Left lung (tissue), 10 donors: ENCODE measurements around the gene PDIA2. TPM values are rescaled to one million over a fixed set of nuclear protein-coding genes. Genes with fewer than 3 reads are reported as not detected.

Source experiments
- ATAC-seq: fragments of 200-7000 bp; cut with Tn5 transposase; one replicate; pipeline ENCODE4 v1.9.1; 2020; ENCODE audit warnings: moderate library complexity
- DNase-seq, 4 donors: peaks; one replicate each; pipeline ENCODE4 v3.0.0-alpha.2; 2013 to 2020
- H3K27ac ChIP-seq, 2 donors: fragments of 200-600 bp; sonication (generic) in 1 of 2; one replicate each; pipeline versions ENCODE4 v1.5.0 to v1.8.0; 2020 to 2021
- H3K27me3 ChIP-seq, 2 donors: fragments of 200-600 bp; sonication (generic) in 1 of 2; one replicate each; pipeline versions ENCODE4 v1.5.0 to v1.8.0; 2020 to 2021
- H3K36me3 ChIP-seq, 2 donors: fragments of 200-600 bp; sonication (generic) in 1 of 2; one replicate each; pipeline versions ENCODE4 v1.5.0 to v1.8.0; 2020 to 2021
- H3K4me1 ChIP-seq, 2 donors: fragments of 200-600 bp; one replicate each; pipeline ENCODE4 v1.8.0; 2021
- H3K4me3 ChIP-seq, 2 donors: fragments of 200-600 bp; sonication (generic) in 1 of 2; one replicate each; pipeline versions ENCODE4 v1.5.0 to v1.8.0; 2020 to 2021; ENCODE audit warnings: mild to moderate bottlenecking in 1 of 2
- H3K9me3 ChIP-seq, 2 donors: fragments of 200-600 bp; sonication (generic) in 1 of 2; one replicate each; pipeline versions ENCODE4 v1.5.0 to v1.8.0; 2020 to 2021
- CTCF ChIP-seq, 2 donors: fragments of 200-600 bp; sonication (generic) in 1 of 2; IDR thresholded peaks; one replicate each; pipeline versions ENCODE4 v1.5.0 to v1.8.0; 2021; ENCODE audit warnings: antibody characterized with exemption in 2 of 2
- intact Hi-C, 2 donors: fragments of 100-400 bp; cut with DNase I; formaldehyde crosslinking; loops; one replicate each; pipeline versions ENCODE4 v1.11.2 to v1.14.2; 2022
- polyA plus RNA-seq, 6 donors: library from polyadenylated mRNA; unstranded; fragments of 120-200 nt; gene quantifications; one replicate each; pipeline ENCODE4 v1.2.1, GENCODE V29; 2013; ENCODE audit not compliant: insufficient read length in 6 of 6
- total RNA-seq, 2 donors: library from RNA; stranded (reverse); fragmentation: NEBNext Ultra II Directional; extraction: Animal tissue kit (Norgen Biotek cat#: 25700); gene quantifications; one replicate each; pipeline ENCODE4 v1.2.1, GENCODE V29; 2021
- donor health status: DM: no; HTN: yes; CAD: no.
- donor health status: DM: no; HTN: no; CAD: no.

The PDIA2 gene
- total and polyA plus RNA-seq, 8 donors, result 0.29 to 1.2 (median 0.57) TPM

GRCh38 chr16:275786-276232, 7.2 kb upstream of the PDIA2 start, which contains the start of gene RGS11:
RGS11 (minus strand) TSS chr16:275944; CDS start chr16:275911, 33 bp downstream.
- Histone ChIP-seq H3K9me3 (no peaks in the 10 kb centered on the region), H3K27me3 (peaks cover 19 to 97% of the 10 kb centered on the region in 2 donors), H3K4me1 (peaks cover 8 to 16% of the 10 kb centered on the region in 2 donors), H3K4me3 (peak within 1 kb of the TSS; percentile 22 to 29), H3K36me3 (no peaks in the 10 kb centered on the region), H3K27ac (no peak within 1 kb of the TSS)
- ATAC-seq, result no peak
- intact Hi-C loops, result no loop called here
- no peak for TF ChIP-seq CTCF (IDR thresholded peaks at IDR 0.05)
- DNase-seq, result no peak

GRCh38 chr16:276426-277077, 6.4 kb upstream of the PDIA2 start:
- no peak for TF ChIP-seq CTCF (IDR thresholded peaks at IDR 0.05)
- H3K27ac ChIP-seq, result no peak overlapping the region
- no peak for DNase-seq
- H3K36me3 ChIP-seq, result no peaks in the 10 kb centered on the region
- peaks cover 26 to 97% of the 10 kb centered on the region in 2 donors for H3K27me3 ChIP-seq
- H3K9me3 ChIP-seq, result no peaks in the 10 kb centered on the region
- H3K4me1 ChIP-seq, result peaks cover 12 to 19% of the 10 kb centered on the region in 2 donors
- H3K4me3 ChIP-seq, result no peak overlapping the region
- no peak for ATAC-seq
- intact Hi-C loops, result no loop called here

- Histone ChIP-seq H3K36me3 (no peaks in the 10 kb centered on the region), H3K4me1 (peaks cover 12 to 19% of the 10 kb centered on the region in 2 donors), H3K27me3 (peaks cover 29 to 95% of the 10 kb centered on the region in 2 donors), H3K4me3 (no peak overlapping the region), H3K9me3 (no peaks in the 10 kb centered on the region), H3K27ac (no peak overlapping the region)
- TF ChIP-seq CTCF (IDR thresholded peaks at IDR 0.05), result no peak
- intact Hi-C loops, result no loop called here
- peak in 2 of 4 donors; percentile 12 to 53 for DNase-seq
- peak; percentile 58 for ATAC-seq
Observed at GRCh38 chr16:278863-279366, 4.0 kb upstream of the PDIA2 start.

- H3K27me3 ChIP-seq, result peaks cover 26 to 88% of the 10 kb centered on the region in 2 donors
Observed at GRCh38 chr16:279531-279930, 3.4 kb upstream of the PDIA2 start.

More at GRCh38 chr16:279531-279930, 3.4 kb upstream of the PDIA2 start:
- Histone ChIP-seq H3K36me3 (no peaks in the 10 kb centered on the region), H3K4me1 (peaks cover 12 to 19% of the 10 kb centered on the region in 2 donors), H3K27ac (no peak overlapping the region), H3K4me3 (no peak overlapping the region), H3K9me3 (no peaks in the 10 kb centered on the region)
- intact Hi-C loops, result no loop called here
- TF ChIP-seq CTCF (IDR thresholded peaks at IDR 0.05), result no peak
- ATAC-seq (no peak), DNase-seq (no peak)
